ENCODE results near the gene DLEC1.
"Not testable (repeated sequence)": the region's sequence is repeated elsewhere in the genome, so short reads cannot be mapped to it uniquely, and the experiment has no call there.

The DLEC1 gene

DNA sequence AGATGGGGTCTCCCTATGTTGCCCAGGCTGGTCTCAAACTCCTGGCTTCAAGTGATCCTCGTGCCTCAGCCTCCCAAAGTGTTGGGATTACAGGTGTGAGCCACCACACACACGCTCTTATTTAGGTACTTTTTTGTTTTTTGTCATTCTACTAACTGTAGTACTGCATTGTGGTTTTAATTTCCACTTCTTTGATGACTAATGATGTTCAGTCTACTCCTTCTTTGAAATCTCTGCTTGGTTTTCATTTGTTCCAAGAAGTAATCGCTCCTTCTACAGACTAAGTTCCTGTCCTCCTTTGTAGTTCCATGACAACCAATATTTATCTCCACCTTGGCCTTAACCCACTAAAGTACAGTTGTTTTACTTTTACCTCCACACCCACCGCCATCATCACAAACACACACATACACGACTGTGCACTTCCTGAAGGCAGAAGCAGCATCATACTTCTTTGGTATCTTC, 529 bp upstream of the DLEC1 start:
- DNase-seq (ENCODE audit: low spot score), result no peak

DNA sequence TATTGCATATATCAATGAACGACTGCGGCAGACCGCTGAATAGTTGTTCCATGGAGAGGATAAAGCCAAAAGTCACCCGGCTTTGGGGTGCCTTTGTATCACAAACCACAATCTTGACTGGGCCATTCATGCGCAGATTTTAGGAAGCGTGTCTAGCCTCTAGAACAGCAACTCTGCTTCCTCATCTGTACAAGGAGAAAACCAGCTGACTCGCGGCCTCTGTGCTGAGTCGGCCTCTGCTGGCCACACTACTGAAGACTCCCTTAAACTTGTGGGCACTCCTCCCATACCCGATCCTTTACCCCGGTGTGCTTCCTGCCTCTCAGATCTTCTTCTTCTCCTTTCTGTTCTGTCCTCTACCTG, 872 bp downstream of the DLEC1 start:
- no peak for DNase-seq (ENCODE audit: low spot score)

DNA sequence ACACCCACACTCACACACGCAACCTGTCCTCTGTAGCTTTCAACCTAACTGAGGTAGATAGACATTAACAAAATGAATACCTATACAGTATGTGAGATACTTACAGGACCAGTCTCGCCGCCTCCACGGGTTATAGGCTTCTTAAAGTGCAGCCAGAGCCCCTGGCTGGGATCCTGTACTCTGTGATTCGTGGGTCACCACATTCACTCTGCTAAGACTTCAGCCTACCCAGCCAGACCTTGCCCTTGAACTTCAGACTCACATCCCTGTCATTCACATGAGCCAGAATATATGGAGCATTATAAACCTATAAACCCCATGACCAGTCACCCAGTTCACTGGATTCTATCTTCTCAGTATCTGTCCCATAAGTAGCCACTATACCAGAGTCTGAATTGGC, 1.4 kb downstream of the DLEC1 start:
- no peak for DNase-seq (ENCODE audit: low spot score)

DNA sequence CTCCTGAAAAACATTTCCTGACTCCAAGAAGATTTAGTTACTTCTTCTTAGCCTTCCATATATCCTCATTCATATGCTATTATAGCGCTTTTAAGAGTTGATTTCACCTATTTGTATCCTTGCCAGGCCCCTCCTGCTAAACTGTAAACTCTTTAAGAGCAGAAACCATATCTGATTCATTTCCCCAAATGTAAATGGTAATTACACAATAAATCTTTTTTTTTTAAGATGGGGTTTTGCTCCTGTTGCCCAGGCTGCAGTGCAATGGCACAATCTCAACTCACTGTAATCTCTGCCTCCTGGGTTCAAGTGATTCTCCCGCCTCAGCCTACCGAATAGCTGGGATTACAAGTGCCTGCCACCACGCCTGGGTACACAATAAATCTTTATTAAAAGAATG, 4.5 kb downstream of the DLEC1 start:
- DNase-seq (ENCODE audit: low spot score), result no peak

DNA sequence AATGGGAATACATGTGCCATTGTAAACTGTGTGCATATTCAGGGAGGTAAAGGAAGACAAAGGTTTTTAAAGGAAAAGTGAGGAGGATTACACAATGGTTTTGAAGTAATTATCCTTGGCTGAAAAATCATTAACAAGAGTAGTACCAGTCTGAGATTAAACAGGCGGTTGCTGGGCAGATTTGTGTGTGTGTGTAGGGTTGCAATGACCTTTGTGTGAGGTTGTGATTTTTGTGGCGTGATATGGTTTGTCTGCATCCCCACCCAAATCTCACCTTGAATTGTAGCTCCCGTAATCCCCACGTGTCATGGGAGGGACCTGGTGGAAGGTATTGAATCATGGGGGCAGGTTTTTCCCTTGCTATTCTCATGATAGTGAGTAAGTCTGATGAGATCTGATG, 7.0 kb downstream of the DLEC1 start:
- DNase-seq (ENCODE audit: low spot score), result no peak

DNA sequence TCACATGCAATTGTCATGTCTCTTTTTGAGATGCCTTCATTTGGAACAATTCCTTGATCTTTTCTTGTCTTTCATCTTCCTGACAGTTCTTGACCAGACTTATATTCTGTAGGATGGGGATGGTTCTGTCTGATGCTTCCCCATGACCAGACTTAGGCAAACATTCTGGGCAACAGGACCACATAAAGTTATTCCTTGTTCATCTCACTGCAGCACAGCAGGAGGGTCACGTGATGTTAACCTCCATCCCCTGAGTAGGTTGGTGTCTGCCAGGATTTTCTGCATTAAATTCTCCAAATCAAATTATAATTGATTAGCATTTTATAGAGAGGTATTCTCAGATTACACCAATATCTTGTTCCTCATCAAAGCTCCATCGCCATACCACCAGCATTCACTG, 7.8 kb downstream of the DLEC1 start:
- DNase-seq (ENCODE audit: low spot score), result no peak

DNA sequence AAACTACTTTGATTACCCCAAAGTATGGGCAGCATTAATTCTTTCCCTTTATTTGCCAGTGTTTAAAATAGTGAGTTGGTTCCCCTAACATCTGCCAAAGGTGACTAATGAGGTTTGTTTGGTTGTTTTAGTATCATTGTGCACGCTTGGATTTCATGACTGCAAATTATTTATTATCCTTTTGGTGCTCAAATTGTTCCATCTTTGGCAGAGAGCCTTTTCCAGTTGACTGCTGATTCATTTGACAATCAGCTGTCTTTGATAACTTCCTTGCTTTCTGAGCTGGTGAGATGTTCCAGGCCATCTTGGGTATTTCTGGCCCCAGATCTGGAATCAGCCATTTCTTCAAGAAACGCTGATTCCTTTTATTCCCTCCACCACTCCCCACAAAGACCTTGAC, 8.9 kb downstream of the DLEC1 start:
- no peak for DNase-seq (ENCODE audit: low spot score)

DNA sequence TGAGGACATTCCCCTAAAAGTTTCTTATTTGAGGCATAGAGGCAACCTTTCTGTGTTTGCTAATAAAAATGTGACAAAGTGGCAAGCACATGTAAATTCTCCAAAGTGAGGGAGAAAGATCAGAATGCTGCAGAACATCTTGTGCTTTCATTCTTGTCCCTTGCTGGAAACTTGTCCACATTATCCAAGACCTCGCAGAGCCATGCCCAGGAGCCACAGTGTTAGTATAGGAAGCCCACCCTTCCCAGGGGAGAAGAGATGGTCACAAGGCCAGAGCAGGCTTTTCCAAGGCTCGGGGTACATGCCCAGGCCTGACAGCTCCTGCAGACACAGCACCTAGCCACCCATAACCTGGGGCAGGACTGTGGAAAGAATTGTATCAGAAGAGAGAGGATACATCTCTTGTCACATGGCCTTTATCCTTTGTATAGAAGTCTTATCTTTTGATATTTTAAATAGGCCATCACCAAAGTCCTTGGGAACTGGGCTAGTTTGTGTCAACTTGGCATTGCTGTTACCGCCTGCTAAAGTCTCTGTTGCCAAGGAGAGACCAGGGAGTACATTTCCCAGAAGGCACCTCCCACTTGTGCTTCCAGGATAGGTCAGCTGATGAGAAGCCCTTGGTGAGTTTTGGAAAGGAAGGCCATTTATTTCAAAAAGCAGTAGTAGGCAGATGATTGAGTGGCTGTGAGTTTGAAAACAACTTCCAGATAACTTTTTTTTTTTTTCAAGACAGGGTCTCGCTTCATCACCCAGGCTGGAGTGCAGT, 10.5 kb downstream of the DLEC1 start:
- no peak for DNase-seq (ENCODE audit: low spot score)

DNA sequence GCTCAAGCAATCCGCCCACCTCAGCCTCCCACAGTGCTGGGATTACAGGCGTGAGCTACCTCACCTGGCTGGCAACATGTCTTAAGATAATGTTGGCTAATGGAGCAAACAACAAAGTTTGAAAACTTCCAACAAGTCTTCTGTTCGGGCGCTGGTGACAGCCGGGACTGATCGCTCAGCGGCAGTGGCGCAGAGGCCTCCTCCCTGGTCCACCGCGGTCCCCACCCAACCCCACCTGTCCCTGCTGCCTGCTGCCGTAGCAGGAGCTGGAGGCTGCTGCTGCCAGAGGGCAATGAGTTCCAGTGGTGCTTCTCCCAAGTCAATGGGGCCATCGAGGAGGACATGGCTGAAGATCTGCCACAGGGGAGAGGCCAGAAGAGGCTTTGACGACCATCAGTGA, 12.1 kb downstream of the DLEC1 start:
- DNase-seq (ENCODE audit: low spot score), result no peak

DNA sequence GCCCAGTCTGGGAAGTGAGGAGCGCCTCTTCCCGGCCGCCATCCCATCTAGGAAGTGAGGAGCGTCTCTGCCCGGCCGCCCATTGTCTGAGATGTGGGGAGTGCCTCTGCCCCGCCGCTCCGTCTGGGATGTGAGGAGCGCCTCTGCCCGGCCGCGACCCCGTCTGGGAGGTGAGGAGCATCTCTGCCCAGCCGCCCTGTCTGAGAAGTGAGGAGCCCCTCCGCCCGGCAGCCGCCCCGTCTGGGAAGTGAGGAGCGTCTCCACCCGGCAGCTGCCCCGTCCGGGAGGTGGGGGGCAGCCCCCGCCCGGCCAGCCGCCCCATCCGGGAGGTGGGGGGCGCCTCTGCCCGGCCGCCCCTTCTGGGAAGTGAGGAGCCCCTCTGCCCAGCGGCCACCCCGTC, 14.3 kb downstream of the DLEC1 start:
- not testable (repeated sequence) for DNase-seq (ENCODE audit: low spot score)

DNA sequence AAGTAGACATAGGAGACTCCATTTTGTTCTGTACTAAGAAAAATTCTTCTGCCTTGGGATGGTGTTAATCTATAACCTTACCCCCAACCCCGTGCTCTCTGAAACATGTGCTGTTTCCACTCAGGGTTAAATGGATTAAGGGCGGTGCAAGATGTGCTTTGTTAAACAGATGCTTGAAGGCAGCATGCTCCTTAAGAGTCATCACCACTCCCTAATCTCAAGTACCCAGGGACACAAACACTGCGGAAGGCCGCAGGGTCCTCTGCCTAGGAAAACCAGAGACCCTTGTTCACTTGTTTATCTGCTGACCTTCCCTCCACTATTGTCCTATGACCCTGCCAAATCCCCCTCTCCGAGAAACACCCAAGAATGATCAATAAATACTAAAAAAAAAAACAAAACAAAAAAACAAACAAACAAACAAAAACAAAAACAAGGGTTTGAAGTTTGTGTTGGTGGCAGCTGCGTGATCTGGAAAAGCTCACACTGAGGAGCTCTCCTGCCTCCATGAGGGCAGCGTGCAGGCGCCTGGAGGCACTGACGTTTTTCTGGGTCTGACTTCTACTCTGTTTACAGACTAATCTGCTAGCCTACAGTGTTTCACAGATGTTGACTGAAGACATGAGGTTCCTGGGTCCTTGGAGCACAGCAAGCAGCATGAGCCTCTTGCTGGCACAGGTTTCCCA, 14.9 kb downstream of the DLEC1 start:
- DNase-seq (ENCODE audit: low spot score), result not testable (repeated sequence)

DNA sequence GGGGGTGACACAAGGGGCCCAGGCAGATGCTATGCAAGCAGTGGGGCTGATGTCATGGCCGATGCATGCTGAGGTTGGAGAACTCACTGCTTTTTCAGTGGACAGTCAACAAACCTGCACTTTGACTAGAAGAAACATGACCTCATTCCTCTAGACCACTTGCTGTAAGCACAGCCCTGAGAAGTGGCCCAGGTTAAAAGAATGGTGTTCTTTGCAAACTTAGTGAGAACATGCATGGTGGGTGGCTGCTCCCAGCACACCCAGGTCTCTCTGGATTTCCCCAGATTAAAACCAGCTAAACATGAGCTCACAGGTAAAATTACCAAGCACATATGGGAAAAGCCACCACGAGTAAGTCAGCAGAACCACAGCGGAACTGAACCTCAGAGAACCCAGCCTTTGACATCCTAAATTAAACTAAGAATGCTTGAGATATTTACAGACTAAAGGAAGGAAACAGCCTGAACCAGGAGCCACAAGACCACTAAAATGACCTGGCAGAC, 15.5 kb downstream of the DLEC1 start:
- DNase-seq (ENCODE audit: low spot score), result no peak

DNA sequence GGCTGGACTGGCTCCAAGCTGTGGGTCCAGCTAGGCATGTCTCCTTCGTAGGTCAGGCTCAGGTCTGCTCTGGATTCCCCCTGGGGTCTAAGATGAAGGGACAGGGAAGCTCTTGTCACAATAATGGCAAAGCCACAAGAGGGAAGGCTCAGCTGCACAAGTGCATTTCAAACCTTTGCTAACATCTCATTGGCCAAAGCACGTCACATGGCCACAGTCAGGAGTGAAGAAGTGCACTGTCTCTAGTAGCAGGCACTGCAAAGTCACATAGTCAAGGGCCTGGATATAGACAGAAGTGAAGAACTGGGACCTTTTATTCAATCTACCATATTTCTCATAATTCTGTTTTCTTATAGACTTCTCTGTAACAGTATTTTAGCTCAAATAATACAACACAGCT, 20.1 kb downstream of the DLEC1 start:
- no peak for DNase-seq (ENCODE audit: low spot score)

DNA sequence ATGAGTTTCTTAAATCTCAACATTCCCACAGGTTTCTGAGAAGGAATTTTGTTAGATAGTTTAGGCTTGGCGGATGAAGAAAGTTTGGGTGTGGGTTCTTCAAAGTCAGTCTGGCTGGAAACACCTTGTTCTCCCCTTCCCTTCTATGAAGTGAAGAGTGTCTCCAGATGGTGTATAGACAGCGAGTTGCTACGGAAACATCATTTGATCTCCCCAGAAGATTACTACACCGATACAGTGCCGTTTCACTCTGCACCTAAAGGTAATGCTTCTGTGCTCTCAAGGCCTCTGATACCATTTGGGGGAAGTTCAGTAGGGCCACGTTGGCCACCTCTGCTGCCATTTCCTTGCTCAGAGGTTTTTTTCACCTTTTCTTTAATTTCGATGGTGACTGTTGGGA, 20.6 kb downstream of the DLEC1 start:
- no peak for DNase-seq (ENCODE audit: low spot score)

DNA sequence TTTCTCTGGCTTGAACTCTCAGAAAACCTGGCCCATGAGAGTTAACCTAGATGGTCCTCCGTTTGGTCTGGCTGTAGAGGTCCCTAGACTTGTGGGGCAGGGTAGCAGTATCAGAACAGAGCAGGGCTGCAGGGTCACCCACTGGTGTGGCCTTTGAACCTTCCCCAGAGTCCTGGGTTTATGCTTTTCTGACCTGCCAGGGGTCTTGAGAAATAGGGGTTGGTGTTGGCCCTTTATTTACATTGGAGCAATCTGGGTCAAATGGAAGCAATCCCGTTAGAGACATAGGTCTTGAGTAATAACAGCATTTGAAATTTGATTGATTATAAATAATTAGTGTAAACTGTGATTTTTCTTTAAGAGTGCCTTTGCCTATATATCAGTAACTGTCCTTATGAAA, 23.8 kb downstream of the DLEC1 start:
- no peak for DNase-seq (ENCODE audit: low spot score)

DNA sequence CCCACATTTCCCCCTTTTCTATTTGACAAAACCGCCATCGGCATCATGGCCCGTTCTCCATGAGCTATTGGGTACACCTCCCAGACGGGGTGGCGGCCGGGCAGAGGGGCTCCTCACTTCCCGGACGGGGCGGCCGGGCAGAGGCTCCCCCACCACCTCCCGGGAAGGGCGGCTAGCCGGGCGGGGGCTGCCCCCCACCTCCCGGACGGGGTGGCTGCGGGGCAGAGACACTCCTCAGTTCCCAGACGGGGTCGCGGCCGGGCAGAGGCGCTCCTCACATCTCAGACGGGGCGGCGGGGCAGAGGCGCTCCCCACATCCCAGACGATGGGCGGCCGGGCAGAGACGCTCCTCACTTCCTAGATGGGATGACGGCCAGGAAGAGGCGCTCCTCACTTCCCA, 25.4 kb downstream of the DLEC1 start:
- not testable (repeated sequence) for DNase-seq (ENCODE audit: low spot score)

DNA sequence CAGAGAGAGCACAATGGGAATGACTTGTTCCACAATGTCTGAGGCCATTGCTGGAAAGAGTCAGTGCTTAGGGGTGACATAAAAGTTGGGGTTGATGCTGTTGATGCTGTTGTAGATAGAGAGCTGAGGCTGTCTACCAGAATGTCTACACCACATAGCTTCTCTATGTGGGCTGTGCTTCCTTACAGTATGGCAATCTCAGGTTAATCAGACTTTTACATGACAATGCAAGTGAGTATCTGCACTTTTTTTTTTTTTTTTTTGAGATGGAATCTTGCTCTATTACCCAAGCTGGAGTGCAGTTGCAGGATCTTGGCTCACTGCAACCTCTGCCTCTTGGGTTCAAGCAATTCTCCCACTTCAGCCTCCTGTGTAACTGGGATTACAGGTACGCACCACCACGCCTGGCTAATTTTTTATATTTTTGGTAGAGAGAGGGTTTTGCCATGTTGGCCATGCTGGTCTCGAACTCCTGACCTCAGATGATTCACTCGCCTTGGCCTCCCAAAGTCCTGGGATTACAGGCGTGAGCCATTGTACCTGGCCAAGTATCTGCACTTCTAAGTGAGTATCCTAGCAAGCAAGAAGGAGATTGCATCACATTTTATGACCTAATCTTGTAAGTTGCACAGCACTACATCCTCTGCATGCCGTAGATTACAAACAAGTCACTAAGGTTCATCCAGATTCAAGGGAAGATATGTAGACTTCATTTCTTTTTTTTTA, 28.7 kb downstream of the DLEC1 start:
- no peak for DNase-seq (ENCODE audit: low spot score)

DNA sequence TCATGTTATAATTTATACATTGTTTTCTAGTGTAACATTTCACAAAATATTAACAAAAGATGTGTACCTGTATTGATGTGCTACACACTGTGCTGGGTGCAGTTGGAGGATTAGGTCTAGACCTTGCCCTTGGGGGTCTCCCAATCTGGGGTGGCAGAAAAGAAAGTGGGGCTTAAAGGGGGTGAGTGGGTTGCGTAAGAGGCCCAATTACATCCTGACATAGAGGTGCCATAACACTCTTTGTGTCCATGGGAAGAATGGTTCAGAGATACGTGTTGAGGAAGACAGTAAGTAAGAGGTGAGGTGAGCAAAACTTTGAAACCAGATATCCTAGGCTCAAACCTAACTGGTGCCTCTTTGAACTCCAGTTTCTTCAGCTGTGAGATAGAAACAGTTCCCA, 31.0 kb downstream of the DLEC1 start:
- DNase-seq (ENCODE audit: low spot score), result no peak

DNA sequence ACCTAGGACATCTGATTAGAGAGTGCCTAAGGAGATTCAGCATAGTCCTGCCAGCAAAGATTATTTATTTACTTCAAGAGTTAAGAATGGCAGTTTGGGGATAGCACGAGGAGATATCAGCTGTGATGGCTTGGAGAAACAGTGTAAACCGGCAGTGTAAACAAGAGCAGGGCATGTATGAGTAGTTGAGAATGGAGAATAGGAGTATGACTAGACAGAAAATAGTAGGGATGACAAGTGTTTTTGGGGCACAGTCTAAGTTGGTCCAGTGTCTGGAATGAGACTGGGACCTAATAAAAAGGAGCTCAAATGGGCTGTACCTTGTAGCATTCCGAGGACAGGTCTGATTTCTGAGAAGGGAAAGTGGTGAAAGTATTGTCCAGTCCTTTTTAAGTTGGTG, 38.1 kb downstream of the DLEC1 start:
- not testable (repeated sequence) for DNase-seq (ENCODE audit: low spot score)

DNA sequence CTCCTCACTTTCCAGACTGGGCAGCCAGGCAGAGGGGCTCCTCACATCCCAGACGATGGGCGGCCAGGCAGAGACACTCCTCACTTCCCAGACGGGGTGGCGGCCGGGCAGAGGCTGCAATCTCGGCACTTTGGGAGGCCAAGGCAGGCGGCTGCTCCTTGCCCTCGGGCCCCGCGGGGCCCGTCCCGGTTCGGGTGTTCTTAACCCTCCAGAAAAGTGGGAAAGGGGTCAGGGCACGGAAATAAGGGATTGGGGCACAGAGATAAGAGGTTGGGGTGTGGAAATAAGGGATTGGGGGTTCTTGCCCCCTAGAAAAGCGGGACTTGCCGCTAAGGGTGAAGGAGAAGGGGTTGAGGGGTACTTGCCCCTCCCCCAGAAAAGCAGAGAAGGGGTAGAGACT, 43.3 kb downstream of the DLEC1 start:
- DNase-seq (ENCODE audit: low spot score), result not testable (repeated sequence)

DNA sequence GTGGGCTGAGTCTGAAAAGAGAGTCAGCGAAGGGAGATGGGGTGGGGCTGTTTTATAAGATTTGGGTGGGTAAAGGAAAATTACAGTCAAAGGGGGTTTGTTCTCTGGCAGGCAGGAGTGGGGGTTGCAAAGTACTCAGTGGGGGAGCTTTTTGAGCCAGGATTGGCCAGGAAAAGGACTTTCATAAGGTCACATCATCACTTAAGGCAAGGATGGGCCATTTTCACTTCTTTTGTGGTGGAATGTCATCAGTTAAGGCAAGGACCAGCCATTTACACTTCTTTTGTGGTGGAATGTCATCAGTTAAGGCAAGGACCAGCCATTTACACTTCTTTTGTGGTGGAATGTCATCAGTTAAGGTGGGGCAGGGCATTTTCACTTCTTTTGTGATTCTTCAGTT, 44.2 kb downstream of the DLEC1 start:
- DNase-seq (ENCODE audit: low spot score), result not testable (repeated sequence)

DNA sequence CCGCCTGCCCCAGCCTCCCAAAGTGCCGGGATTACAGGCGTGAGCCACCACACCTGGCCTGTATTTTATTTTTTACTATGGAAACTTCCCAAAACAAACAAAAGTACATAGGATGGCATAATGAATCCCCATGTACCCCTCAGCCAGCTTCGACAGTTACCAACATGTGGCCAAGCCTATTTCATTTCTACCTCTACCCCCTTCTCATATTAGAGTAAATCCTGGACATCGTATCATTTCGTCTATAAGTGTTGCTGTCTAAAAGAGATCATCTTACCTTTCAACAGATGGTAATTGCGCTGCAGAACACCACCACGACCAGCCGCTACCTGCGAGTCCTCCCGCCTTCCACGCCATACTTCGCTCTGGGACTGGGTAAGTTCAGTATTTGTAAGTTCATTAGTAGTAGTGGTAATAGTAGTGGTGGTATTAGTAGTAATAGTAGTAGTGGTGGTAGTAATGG, 44.9 kb downstream of the DLEC1 start:
- no peak for DNase-seq (ENCODE audit: low spot score)

Data from hepatic stellate cell (primary cell).